Mesothelial cell of epicardium (in vitro differentiated cells): ENCODE results near the gene SEC24B. TPM values are rescaled to one million over a fixed set of nuclear protein-coding genes. Genes with fewer than 3 reads are reported as not detected.

Experiments used
- DNase-seq, 2 experiments: peaks; one replicate each; pipeline ENCODE4 v3.0.0; 2021; ENCODE audit warnings: low spot score in 2 of 2; ENCODE audit not compliant: unreplicated experiment in 2 of 2
- H3K27ac Mint-ChIP-seq: 2 replicates; pipeline ENCODE4 v1.8.0; 2021; ENCODE audit warnings: mixed read lengths
- H3K27me3 Mint-ChIP-seq: 2 replicates; pipeline ENCODE4 v1.8.0; 2021; ENCODE audit warnings: low read depth, mixed read lengths
- H3K36me3 Mint-ChIP-seq: 2 replicates; pipeline ENCODE4 v1.8.0; 2021; ENCODE audit warnings: mixed read lengths
- H3K4me1 Mint-ChIP-seq: 2 replicates; pipeline ENCODE4 v1.8.0; 2021; ENCODE audit warnings: mixed read lengths
- H3K4me3 Mint-ChIP-seq: 2 replicates; pipeline ENCODE4 v1.8.0; 2021; ENCODE audit warnings: mild to moderate bottlenecking, moderate library complexity, mixed read lengths
- H3K9me3 Mint-ChIP-seq: 2 replicates; pipeline ENCODE4 v1.8.0; 2021; ENCODE audit warnings: mixed read lengths
- total RNA-seq: library from RNA; stranded (reverse); gene quantifications from 3 replicates; pipeline ENCODE4 v1.2.1, GENCODE V29; 2021
- TF ChIP-seq, protein P1 (sequence below): fragments of 200-600 bp; sonication (generic); IDR thresholded peaks from one replicate; pipeline ENCODE4 v1.5.0; 2021; ENCODE audit warnings: antibody characterized with exemption; ENCODE audit not compliant: unreplicated experiment

SEC24B gene
- total RNA-seq, 1 donor from 2014 or later = 52.7 TPM

DNA sequence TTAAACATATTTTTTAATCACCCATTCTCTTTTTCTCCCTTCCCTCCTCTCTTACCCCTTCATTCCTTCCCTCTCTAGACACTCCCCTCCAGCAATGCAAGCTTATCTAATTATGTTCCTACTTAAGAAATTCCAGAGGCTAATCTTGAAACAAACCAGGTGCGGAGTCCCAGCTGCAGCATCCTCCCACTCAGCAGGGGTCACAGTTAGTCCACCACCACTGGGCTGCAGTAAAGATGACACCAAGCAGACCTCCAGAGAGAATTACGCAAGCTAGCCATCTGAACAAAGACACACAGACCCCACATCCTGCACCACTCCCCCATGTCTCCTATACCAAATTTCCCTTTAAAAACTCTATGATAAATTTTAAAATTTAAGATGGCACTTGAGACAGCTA is 13.9 kb upstream of the SEC24B start:
- DNase-seq = no peak
- H3K27ac Mint-ChIP-seq = peak overlapping the region; percentile 75

DNA sequence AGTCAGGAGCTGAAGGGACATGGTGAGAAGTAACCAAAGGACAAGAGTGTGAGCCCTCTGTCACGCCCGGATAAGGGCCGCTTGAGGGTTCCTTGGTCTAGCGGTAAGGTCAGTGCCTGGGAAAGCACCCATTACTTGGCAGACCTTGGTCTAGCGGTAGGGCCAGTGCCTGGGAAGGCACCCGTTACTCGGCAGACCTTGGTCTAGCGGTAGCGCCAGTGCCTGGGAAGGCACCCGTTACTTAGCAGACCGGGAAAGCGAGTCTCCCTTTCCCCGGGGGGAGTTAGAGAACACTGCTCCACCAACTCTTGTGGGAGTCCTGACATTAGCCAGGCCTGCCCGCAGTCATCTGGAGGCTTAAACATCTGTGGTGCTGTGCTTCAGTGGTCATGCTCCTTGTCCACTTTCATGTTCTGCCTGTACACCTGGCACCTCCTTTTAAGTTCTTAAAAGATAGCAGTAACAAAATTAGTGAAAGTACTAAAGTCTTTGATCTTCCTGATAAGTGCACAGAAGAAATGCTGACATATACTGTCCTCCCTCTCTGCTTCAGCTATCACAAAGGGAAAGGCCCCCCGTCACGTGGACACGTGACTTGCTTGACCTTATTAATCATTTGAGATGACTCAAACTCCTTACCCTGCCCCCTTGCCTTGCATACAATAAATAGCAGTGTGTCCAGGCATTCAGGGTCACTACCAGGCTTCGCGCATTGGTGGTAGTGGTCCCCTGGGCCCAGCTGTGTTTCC is 9.3 kb upstream of the SEC24B start:
- Mint-ChIP-seq H3K4me3 (no peak overlapping the region), H3K9me3 (no peaks in the 10 kb centered on the region), H3K27ac (peak overlapping the region; percentile 37), H3K36me3 (no peaks in the 10 kb centered on the region), H3K4me1 (peaks cover 27% of the 10 kb centered on the region), H3K27me3 (no peaks in the 10 kb centered on the region)
- TF ChIP-seq, protein P1, sequence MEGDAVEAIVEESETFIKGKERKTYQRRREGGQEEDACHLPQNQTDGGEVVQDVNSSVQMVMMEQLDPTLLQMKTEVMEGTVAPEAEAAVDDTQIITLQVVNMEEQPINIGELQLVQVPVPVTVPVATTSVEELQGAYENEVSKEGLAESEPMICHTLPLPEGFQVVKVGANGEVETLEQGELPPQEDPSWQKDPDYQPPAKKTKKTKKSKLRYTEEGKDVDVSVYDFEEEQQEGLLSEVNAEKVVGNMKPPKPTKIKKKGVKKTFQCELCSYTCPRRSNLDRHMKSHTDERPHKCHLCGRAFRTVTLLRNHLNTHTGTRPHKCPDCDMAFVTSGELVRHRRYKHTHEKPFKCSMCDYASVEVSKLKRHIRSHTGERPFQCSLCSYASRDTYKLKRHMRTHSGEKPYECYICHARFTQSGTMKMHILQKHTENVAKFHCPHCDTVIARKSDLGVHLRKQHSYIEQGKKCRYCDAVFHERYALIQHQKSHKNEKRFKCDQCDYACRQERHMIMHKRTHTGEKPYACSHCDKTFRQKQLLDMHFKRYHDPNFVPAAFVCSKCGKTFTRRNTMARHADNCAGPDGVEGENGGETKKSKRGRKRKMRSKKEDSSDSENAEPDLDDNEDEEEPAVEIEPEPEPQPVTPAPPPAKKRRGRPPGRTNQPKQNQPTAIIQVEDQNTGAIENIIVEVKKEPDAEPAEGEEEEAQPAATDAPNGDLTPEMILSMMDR = no peak
- DNase-seq = no peak

More for the DNA sequence above, 13.9 kb upstream of the SEC24B start:
- Mint-ChIP-seq H3K4me3 (peak overlapping the region; percentile 2), H3K9me3 (no peaks in the 10 kb centered on the region), H3K36me3 (peaks cover 2% of the 10 kb centered on the region), H3K4me1 (peaks cover 48% of the 10 kb centered on the region), H3K27me3 (no peaks in the 10 kb centered on the region)
- TF ChIP-seq, protein P1 = no peak

DNA sequence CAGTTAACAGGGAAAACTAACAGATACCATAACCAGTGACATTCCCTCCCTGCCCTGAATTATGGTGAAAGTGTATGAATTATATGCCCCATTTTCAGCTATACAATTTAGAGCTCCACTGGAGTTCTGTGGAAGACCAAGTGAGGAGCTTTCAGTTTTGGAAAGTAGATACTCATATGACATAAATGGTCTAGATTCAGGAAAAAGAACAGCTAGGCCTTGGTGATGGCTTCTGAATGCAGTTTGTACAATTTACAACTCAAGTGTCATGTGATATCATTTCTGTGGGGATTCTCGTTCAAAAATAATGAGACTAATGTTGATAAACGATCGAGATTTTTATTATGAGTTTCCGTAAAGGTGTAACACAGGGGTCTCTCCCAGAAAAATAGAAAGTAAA is 8.2 kb upstream of the SEC24B start:
- H3K4me3 Mint-ChIP-seq = no peak overlapping the region
- peaks cover 18% of the 10 kb centered on the region for H3K4me1 Mint-ChIP-seq
- no peaks in the 10 kb centered on the region for H3K9me3 Mint-ChIP-seq
- TF ChIP-seq, protein P1 = no peak
- DNase-seq = no peak
- no peaks in the 10 kb centered on the region for H3K27me3 Mint-ChIP-seq
- no peak overlapping the region for H3K27ac Mint-ChIP-seq
- peaks cover 7% of the 10 kb centered on the region for H3K36me3 Mint-ChIP-seq

DNA sequence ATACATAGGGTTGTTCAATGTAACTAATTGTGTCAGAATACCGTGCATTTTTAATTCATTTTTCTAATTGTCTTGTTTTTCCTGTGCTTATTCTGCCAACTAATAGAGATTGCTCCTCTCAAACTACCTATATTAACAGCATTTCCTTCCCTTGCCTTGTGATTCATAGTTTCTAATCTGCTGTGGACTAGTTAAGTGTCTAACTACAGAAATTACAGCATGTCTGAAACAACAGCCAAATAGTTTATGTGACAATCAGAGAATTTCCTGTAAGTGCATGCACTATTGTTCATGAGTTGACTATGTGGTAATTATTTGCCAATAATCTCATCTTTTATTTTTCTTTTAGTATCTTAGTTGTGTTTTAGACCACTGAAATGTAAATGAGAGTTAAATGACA is 4.1 kb upstream of the SEC24B start:
- no peak overlapping the region for H3K27ac Mint-ChIP-seq
- peaks cover 23% of the 10 kb centered on the region for H3K4me1 Mint-ChIP-seq
- TF ChIP-seq, protein P1 = no peak
- no peaks in the 10 kb centered on the region for H3K9me3 Mint-ChIP-seq
- H3K27me3 Mint-ChIP-seq = no peaks in the 10 kb centered on the region
- no peak overlapping the region for H3K4me3 Mint-ChIP-seq
- H3K36me3 Mint-ChIP-seq = peaks cover 10% of the 10 kb centered on the region
- DNase-seq = no peak

DNA sequence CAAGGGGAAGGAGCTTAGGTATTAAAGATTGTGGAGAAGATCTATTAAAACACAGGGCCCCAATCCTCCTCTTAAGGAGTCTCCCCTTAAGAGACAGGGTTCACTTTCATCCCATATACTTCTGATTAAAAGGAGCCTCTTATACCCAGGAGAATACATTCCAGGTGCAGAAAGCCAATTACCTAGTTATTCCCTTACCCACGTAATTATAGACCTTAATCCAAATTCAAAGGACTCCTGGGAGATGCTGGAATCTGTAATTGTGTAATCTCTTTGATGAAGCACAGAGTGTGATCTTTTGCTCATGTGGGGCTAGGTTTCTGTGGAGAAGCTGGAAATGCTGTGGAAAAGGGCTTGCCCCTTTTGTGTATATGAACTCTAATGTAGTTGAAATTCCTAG is 1.4 kb upstream of the SEC24B start:
- Mint-ChIP-seq H3K27ac (peak overlapping the region; percentile 96), H3K9me3 (no peaks in the 10 kb centered on the region), H3K36me3 (peaks cover 10% of the 10 kb centered on the region), H3K27me3 (no peaks in the 10 kb centered on the region), H3K4me1 (peaks cover 44% of the 10 kb centered on the region), H3K4me3 (peak overlapping the region; percentile 77)
- no peak for DNase-seq
- TF ChIP-seq, protein P1 = no peak
